Vagina (tissue), 2 donors: ENCODE measurements around the gene PSAPL1. TPM values are rescaled to one million over a fixed set of nuclear protein-coding genes. Genes with fewer than 3 reads are reported as not detected.

Experiments used
- DNase-seq, 2 donors: peaks; one replicate each; pipeline ENCODE4 v3.0.0-alpha.2; 2017; ENCODE audit errors: extremely low spot score in 2 of 2
- H3K27ac ChIP-seq: fragments of 200-600 bp; sonication (generic); one replicate; pipeline ENCODE4 v1.5.1; 2019
- H3K27me3 ChIP-seq: fragments of 200-600 bp; sonication (generic); one replicate; pipeline ENCODE4 v1.5.1; 2019
- H3K36me3 ChIP-seq, 2 donors: fragments of 200-600 bp; sonication (generic); one replicate each; pipeline ENCODE4 v1.5.1; 2017 to 2019
- H3K4me1 ChIP-seq: fragments of 200-600 bp; sonication (generic); one replicate; pipeline ENCODE4 v1.5.1; 2019
- H3K4me3 ChIP-seq, 2 donors: fragments of 200-600 bp; sonication (generic); 1 replicate in 1 of 2; 2 replicates in 1 of 2; pipeline ENCODE4 v1.5.1; 2016 to 2019
- H3K9me3 ChIP-seq: fragments of 200-600 bp; sonication (generic); one replicate; pipeline ENCODE4 v1.5.1; 2019
- CTCF ChIP-seq, 3 experiments: fragments of 450-650 bp in 2 of 3; fragments of 200-600 bp in 1 of 3; sonication (generic) in 1 of 3; IDR thresholded peaks; one replicate each; pipeline ENCODE4 v1.5.1; 2017 to 2019; ENCODE audit warnings: antibody characterized with exemption in 3 of 3, mild to moderate bottlenecking in 2 of 3, moderate library complexity in 2 of 3
- POLR2A ChIP-seq, 2 donors: fragments of 450-650 bp; IDR thresholded peaks; one replicate each; pipeline ENCODE4 v1.6.1; 2017; ENCODE audit warnings: antibody characterized with exemption in 2 of 2, mild to moderate bottlenecking in 2 of 2, moderate library complexity in 2 of 2
- POLR2AphosphoS5 ChIP-seq, 2 donors: sonication (generic); formaldehyde crosslinking; IDR thresholded peaks; one replicate each; pipeline ENCODE4 v1.9.0; 2017; ENCODE audit warnings: antibody characterized with exemption in 2 of 2, mild to moderate bottlenecking in 2 of 2, low read depth in 1 of 2; ENCODE audit not compliant: insufficient read depth in 1 of 2
- intact Hi-C: fragments of 100-400 bp; cut with DNase I; formaldehyde crosslinking; loops from one replicate; pipeline ENCODE4 v1.15.1; 2023
- total RNA-seq: library from RNA; depleted of rRNA; stranded (reverse); fragments of >200 nt; gene quantifications from one replicate; pipeline ENCODE4 v1.2.3, GENCODE V29; 2016

PSAPL1 gene
- total RNA-seq, 1 donor from 2014 or later = not detected

GRCh38 chr4:7476820-7477219 is 42.1 kb upstream of the PSAPL1 start:
- TF ChIP-seq CTCF (IDR thresholded peaks at IDR 0.05) (no peak), POLR2A (IDR thresholded peaks at IDR 0.05) (no peak), POLR2AphosphoS5 (IDR thresholded peaks at IDR 0.05; ENCODE audit: insufficient read depth in 1 of 2, low read depth in 1 of 2) (no peak)
- no peaks in the 10 kb centered on the region for H3K4me1 ChIP-seq
- no peaks in the 10 kb centered on the region for H3K36me3 ChIP-seq
- intact Hi-C loops = no loop called here
- no peak overlapping the region for H3K27ac ChIP-seq
- no peak for DNase-seq
- H3K4me3 ChIP-seq = no peak overlapping the region
- H3K27me3 ChIP-seq = no peaks in the 10 kb centered on the region
- H3K9me3 ChIP-seq = no peaks in the 10 kb centered on the region

- Histone ChIP-seq H3K27me3 (no peaks in the 10 kb centered on the region), H3K36me3 (no peaks in the 10 kb centered on the region), H3K4me1 (no peaks in the 10 kb centered on the region), H3K9me3 (no peaks in the 10 kb centered on the region), H3K27ac (no peak overlapping the region), H3K4me3 (no peak overlapping the region)
- intact Hi-C loops = no loop called here
- TF ChIP-seq CTCF (IDR thresholded peaks at IDR 0.05) (no peak), POLR2A (IDR thresholded peaks at IDR 0.05) (no peak), POLR2AphosphoS5 (IDR thresholded peaks at IDR 0.05; ENCODE audit: insufficient read depth in 1 of 2, low read depth in 1 of 2) (no peak)
- no peak for DNase-seq
These were observed 40.5 kb upstream of the PSAPL1 start for GRCh38 chr4:7475207-7475606.

DNA sequence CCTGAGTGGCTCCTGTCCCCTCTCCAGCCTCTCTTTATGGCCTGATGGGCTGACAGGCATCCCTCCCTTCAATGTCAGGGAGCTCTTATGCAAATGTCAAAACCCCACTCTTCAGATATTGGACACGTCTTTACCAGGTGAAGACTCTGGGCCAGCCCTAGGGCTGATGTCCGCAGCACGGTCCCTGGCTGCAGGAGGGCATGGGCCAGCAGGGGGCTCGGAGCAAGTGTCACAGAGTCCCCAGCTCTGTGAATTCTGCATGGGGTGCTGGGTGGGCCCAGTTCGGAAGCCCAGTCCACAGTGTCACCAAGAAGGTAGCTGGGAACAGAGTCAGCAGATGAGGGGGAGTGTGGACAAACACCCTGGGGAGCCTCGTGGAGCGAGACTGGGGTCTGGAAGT is 39.6 kb upstream of the PSAPL1 start:
- no peaks in the 10 kb centered on the region for H3K9me3 ChIP-seq
- H3K27ac ChIP-seq = no peak overlapping the region
- no peak overlapping the region for H3K4me3 ChIP-seq
- intact Hi-C loops = no loop called here
- no peaks in the 10 kb centered on the region for H3K27me3 ChIP-seq
- no peaks in the 10 kb centered on the region for H3K4me1 ChIP-seq
- TF ChIP-seq POLR2A (IDR thresholded peaks at IDR 0.05) (no peak), POLR2AphosphoS5 (IDR thresholded peaks at IDR 0.05; ENCODE audit: insufficient read depth in 1 of 2, low read depth in 1 of 2) (no peak), CTCF (IDR thresholded peaks at IDR 0.05) (no peak)
- no peak for DNase-seq
- no peaks in the 10 kb centered on the region for H3K36me3 ChIP-seq

- no peak for DNase-seq
- Histone ChIP-seq H3K4me3 (no peak overlapping the region), H3K4me1 (no peaks in the 10 kb centered on the region), H3K27me3 (no peaks in the 10 kb centered on the region), H3K36me3 (no peaks in the 10 kb centered on the region), H3K27ac (no peak overlapping the region), H3K9me3 (no peaks in the 10 kb centered on the region)
- intact Hi-C loops = no loop called here
- TF ChIP-seq CTCF (IDR thresholded peaks at IDR 0.05) (no peak), POLR2A (IDR thresholded peaks at IDR 0.05) (no peak), POLR2AphosphoS5 (IDR thresholded peaks at IDR 0.05; ENCODE audit: insufficient read depth in 1 of 2, low read depth in 1 of 2) (no peak)
These were observed 38.4 kb upstream of the PSAPL1 start for GRCh38 chr4:7473081-7473480.

DNA sequence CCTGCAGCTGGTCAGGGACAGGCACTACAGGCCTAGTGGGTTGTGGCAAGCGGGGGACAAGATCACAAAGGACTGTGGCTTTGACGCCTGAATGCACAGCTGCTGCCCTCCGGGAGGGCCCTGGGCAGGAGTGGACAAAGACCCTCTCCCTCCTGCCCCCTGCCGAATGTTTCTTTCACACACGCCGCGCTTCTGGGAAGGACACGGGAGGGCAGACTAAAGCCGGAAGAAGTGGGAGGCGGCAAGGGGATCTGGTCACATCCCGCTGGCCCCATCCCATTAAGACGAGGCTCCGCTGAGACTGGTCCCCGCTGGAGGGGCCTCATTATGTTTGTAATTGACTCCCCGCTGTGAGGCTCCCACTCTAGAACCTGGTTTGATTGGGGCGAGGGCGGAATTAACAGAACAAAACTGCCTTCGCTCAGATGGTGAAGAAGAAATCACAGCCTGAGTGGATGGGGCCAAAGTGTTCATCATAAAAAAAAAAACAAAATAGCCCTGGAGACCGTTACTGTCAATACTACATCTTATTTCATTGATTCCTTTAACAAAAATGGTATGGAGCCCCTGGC is 37.8 kb upstream of the PSAPL1 start:
- no peak for DNase-seq

More for the DNA sequence above, 37.8 kb upstream of the PSAPL1 start:
- no peak overlapping the region for H3K4me3 ChIP-seq
- intact Hi-C loops = no loop called here
- H3K36me3 ChIP-seq = no peaks in the 10 kb centered on the region
- H3K27ac ChIP-seq = no peak overlapping the region
- no peaks in the 10 kb centered on the region for H3K4me1 ChIP-seq
- TF ChIP-seq POLR2AphosphoS5 (IDR thresholded peaks at IDR 0.05; ENCODE audit: insufficient read depth in 1 of 2, low read depth in 1 of 2) = no peak
- TF ChIP-seq POLR2A (IDR thresholded peaks at IDR 0.05) = no peak
- no peak for TF ChIP-seq CTCF (IDR thresholded peaks at IDR 0.05)
- H3K9me3 ChIP-seq = no peaks in the 10 kb centered on the region
- no peaks in the 10 kb centered on the region for H3K27me3 ChIP-seq
